COLO668 (cell line): ENCODE results near the gene SH3BGRL2.

Experiments
- DNase-seq: peaks from one replicate; lab custom pipeline; 2025; ENCODE audit not compliant: unreplicated experiment; lab: John Stamatoyannopoulos, UW

Gene SH3BGRL2

GRCh38 chr6:79694623-79695343, 63.7 kb downstream of the SH3BGRL2 start:
- no peak for DNase-seq

- DNase-seq: no peak
Measured at GRCh38 chr6:79697430-79697829, 66.3 kb downstream of the SH3BGRL2 start.

- DNase-seq: no peak
Measured at GRCh38 chr6:79699606-79700005, 68.5 kb downstream of the SH3BGRL2 start.

GRCh38 chr6:79702691-79703090, 71.6 kb downstream of the SH3BGRL2 start:
- DNase-seq: no peak

- no peak for DNase-seq
Measured at GRCh38 chr6:79704200-79704599, 73.1 kb downstream of the SH3BGRL2 start.

- no peak for DNase-seq
Measured at GRCh38 chr6:79705456-79705995, 74.4 kb downstream of the SH3BGRL2 start.

- DNase-seq: no peak
Measured at GRCh38 chr6:79706527-79706926, 75.4 kb downstream of the SH3BGRL2 start.

GRCh38 chr6:79707621-79708020, 76.5 kb downstream of the SH3BGRL2 start:
- DNase-seq: no peak

GRCh38 chr6:79708095-79708791, 77.1 kb downstream of the SH3BGRL2 start:
- no peak for DNase-seq

GRCh38 chr6:79710127-79710526, 79.0 kb downstream of the SH3BGRL2 start:
- no peak for DNase-seq

- DNase-seq: no peak
Measured at GRCh38 chr6:79711167-79711566, 80.0 kb downstream of the SH3BGRL2 start.

- DNase-seq: no peak
Measured at GRCh38 chr6:79712144-79712543, 81.0 kb downstream of the SH3BGRL2 start.

GRCh38 chr6:79712616-79713135, 81.5 kb downstream of the SH3BGRL2 start:
- DNase-seq: no peak

- DNase-seq: peak; percentile 45
Measured at GRCh38 chr6:79713701-79714322, 82.7 kb downstream of the SH3BGRL2 start.

GRCh38 chr6:79717989-79718388, 86.9 kb downstream of the SH3BGRL2 start:
- DNase-seq: no peak

- no peak for DNase-seq
Measured at GRCh38 chr6:79718509-79719247, 87.5 kb downstream of the SH3BGRL2 start.

- DNase-seq: no peak
Measured at GRCh38 chr6:79719248-79719960, 88.3 kb downstream of the SH3BGRL2 start.

GRCh38 chr6:79724816-79725215, 93.7 kb downstream of the SH3BGRL2 start:
- no peak for DNase-seq

- no peak for DNase-seq
Measured at GRCh38 chr6:79731471-79731870, 100.3 kb downstream of the SH3BGRL2 start.

- DNase-seq: no peak
Measured at GRCh38 chr6:79733388-79733787, 102.3 kb downstream of the SH3BGRL2 start.
